ENCODE measurements around the gene CAMSAP1.

- no peak for TF ChIP-seq GABPA (IDR thresholded peaks at IDR 0.05; ENCODE audit: low read depth)
- no peak for TF ChIP-seq TARDBP (IDR thresholded peaks at IDR 0.05; ENCODE audit: borderline replicate concordance)
- TF ChIP-seq SIN3A (IDR thresholded peaks at IDR 0.05; ENCODE audit: low read depth, low read length): no peak
- TF ChIP-seq POLR2AphosphoS5 (IDR thresholded peaks at IDR 0.05; ENCODE audit: low read length): no peak
- no peak for TF ChIP-seq CBX5 (IDR thresholded peaks at IDR 0.05; ENCODE audit: low read depth)
These were observed 16.9 kb downstream of the CAMSAP1 start for GRCh38 chr9:135890190-135891026.
